Thyroid gland (tissue), 4 donors: ENCODE measurements around the gene CDK5.

ENCODE experiments used
- CTCF ChIP-seq, 6 experiments: fragments of 200-600 bp in 3 of 6; fragments of 450-650 bp in 3 of 6; sonication (generic) in 3 of 6; IDR thresholded peaks; one replicate each; pipeline ENCODE4 v1.5.1; 2016 to 2019; ENCODE audit warnings: antibody characterized with exemption in 6 of 6, mild to moderate bottlenecking in 2 of 6, inconsistent platforms in 1 of 6, moderate library complexity in 1 of 6
- POLR2A ChIP-seq, 2 donors: fragments of 450-650 bp; IDR thresholded peaks; one replicate each; pipeline ENCODE4 v1.6.1; 2017; ENCODE audit warnings: antibody characterized with exemption in 2 of 2, mild to moderate bottlenecking in 2 of 2, moderate library complexity in 1 of 2

- no peak for TF ChIP-seq CTCF (IDR thresholded peaks at IDR 0.05)
- TF ChIP-seq POLR2A (IDR thresholded peaks at IDR 0.05): no peak
Measured at GRCh38 chr7:151086802-151087244, 29.1 kb upstream of the CDK5 start.
